GM19351 (cell line): ENCODE data around the gene CRKL.
"Not testable (repeated sequence)": the region's sequence is repeated elsewhere in the genome, so short reads cannot be mapped to it uniquely, and the experiment has no call there.

ENCODE experiments used
- ATAC-seq: cut with Tn5 transposase; IDR thresholded peaks from one replicate; pipeline ENCODE4 v1.9.1; 2021; ENCODE audit warnings: mild to moderate bottlenecking, moderate library complexity; ENCODE audit not compliant: unreplicated experiment

The CRKL gene

GRCh38 chr22:20965888-20966855 lies 49.0 kb downstream of the CRKL start:
- no peak for ATAC-seq

DNA sequence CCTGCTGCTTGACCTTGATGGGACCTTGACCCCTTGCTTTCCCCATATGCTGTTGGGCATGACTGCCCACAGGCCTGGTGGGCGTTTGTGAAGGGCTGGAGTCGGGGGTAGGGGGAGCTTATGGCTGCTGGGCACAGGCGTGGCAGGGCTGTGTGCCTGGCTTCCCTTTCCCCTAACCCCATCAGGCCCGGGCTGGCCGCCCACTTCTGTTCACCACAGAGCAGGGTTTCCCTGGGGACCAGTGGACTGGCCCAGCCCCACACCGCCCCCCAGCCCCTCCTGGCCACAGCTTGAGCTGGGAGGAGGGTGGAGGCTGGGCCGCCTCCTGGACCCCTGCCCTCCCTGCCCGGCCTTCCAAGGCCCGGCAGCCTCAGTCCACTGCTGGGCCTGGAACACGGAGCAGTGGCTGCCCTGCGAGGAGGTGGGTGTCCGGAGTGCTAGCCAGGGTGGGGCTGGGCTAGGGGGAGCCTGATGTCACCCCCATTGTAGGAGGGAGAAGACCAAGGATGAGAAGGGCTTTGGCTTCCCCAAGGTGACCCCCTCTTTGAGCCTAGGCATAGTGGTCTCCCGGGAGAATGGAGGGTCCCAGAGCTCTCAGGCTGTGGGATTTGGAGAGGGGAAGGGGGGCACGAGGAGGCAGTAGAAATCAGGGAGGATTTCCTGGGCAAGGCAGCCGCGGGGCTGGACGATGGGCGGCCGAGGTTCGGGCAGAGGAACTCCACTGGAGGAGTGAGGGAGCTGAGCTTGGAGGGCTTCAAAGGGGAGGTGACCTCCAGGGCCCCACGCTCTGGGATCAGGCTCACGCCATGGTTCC lies 49.9 kb downstream of the CRKL start, which contains the start of gene AIFM3:
TSS of gene AIFM3 (plus strand) at position 373 of the 814 bp plus-strand sequence. CDS start 690 bp downstream, outside the sequence.
- no peak for ATAC-seq

DNA sequence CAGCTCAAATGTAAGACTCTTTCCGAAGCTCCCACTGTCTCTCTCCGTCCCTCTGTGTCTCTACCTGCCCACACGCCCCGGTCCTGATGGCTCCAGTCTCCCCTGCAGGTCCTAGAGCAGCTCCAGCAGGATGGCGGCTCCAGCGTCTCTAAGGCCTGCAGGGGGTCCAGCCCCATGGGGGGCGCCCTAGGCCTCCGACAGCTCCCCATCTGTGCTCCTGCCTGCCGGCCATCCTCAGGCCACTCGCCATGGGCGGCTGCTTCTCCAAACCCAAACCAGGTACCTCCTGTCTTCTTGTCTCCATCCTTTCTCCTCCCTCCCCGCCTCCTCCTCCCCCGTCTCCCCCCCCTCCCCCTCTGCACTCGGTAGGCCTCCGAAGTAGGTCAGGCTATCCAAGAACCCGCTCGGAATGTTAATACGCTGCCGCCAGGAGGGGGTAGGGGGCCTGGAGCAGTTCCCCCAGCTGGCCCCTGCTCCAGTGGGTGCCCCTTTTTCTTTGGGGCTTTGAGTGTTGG lies 50.5 kb downstream of the CRKL start:
- no peak for ATAC-seq

GRCh38 chr22:20968281-20968977 lies 51.2 kb downstream of the CRKL start:
- ATAC-seq, result no peak

- no peak for ATAC-seq
These were observed 53.9 kb downstream of the CRKL start for GRCh38 chr22:20970939-20971657.

DNA sequence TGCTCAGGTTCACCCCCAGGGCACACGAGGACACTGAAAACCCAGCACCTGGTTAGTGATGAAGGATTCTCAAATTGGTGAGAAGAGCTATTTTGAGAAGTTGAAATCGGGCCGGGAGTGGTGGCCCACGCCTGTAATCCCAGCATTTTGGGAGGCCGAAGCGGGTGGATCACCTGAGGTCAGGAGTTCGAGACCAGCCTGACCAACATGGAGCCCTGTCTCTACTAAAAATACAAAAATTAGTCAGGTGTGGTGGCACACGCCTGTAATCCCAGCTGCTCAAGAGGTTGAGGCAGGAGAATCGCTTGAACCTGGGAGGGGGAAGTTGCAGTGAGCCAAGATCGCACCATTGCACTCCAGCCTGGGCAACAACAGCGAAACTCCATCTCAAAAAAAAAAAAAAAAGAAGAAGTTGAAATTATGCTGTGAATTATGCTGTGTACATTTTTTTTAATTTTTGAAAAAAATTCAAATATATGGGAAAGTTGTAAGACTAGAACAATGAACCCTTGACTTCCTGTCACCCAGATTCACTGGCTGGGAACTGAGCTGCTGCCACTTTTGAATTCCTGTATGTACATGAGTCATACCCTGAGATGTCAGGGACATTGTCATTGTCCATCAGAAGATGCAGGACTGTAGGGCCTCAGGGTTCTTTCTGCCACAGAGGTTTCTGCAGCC lies 54.9 kb downstream of the CRKL start:
- not testable (repeated sequence) for ATAC-seq

DNA sequence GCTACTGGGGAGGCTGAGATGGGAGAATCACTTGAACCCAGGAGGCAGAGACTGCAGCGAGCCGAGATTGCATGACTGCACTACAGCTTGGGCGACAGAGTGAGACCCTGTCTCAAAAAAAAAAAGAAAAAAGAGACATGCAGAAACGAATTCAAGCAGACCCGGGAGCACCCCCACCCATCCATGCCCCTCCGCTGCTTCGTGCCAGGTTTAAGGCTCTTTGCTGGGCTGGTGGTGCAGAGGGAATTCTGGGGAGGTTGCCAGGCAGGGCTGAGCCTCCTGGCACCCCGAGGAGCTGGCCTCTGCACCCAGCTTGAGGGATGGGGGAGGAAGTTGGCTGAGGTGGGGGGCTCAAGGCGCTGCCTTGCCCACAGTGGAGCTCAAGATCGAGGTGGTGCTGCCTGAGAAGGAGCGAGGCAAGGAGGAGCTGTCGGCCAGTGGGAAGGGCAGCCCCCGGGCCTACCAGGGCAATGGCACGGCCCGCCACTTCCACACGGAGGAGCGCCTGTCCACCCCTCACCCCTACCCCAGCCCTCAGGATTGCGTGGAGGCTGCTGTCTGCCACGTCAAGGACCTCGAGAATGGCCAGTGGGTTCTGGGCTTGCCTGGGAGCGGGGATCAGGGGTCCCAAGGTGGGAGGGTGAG lies 55.8 kb downstream of the CRKL start:
- ATAC-seq, result no peak

DNA sequence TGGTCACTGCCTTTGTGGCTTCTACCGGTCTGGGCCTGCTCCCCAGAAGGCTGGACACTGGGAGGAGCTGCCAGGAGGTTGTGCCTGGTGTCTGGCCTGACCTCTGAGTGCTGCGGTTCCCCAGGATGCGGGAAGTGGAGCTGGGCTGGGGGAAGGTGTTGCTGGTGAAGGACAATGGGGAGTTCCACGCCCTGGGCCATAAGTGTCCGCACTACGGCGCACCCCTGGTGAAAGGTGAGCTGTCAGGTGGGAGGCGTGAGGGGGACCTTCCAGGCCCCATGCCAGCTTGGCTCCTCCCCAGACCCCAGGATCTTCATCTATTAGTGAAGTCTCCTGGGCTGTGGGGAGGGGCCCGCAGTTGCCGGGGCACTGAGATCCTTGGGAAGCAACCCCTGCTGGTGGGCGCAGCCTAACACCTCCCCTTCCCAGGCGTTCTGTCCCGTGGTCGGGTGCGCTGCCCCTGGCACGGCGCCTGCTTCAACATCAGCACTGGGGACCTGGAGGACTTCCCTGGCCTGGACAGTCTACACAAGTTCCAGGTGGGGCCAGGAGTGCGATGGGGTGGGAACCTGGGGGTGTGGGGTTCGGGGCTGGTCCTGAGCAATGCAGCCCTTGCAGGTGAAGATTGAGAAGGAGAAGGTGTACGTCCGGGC lies 56.6 kb downstream of the CRKL start:
- ATAC-seq, result no peak

GRCh38 chr22:20974336-20974955 lies 57.2 kb downstream of the CRKL start:
- no peak for ATAC-seq

DNA sequence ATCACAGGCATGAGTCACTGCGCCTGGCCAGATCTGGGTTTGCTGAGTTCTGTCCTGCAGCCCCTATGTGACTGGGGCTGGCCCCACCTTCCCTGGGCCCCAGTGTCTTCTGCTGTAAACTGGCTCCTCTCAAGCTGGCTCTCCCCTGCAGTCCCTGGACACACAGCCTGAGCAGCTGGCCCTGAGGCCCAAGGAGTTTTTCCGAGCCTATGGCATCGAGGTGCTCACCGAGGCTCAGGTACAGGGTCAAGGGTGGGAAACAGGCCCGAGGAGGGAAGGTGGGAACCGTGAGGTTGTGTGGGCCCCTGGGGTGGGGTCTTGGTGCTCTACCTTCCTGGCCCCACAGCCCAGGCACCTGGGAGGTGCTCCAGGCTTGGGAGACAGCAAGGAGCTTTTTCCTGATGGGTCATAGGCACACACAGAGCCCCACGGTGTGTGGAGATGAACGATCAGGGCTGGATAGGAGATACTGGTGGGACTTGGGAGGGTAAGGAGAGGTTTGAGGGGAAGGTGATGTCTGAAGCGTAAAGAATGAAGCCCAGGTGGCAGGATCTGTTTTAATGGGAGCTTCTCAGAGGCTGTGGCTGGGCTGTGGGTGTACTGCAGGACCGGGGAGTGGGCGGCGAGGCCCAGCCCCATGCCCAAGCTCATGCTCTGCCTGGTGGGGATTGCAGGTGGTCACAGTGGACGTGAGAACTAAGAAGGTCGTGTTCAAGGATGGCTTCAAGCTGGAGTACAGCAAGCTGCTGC lies 58.5 kb downstream of the CRKL start:
- ATAC-seq, result no peak

- no peak for ATAC-seq
These were observed 59.2 kb downstream of the CRKL start for GRCh38 chr22:20976291-20976877.

DNA sequence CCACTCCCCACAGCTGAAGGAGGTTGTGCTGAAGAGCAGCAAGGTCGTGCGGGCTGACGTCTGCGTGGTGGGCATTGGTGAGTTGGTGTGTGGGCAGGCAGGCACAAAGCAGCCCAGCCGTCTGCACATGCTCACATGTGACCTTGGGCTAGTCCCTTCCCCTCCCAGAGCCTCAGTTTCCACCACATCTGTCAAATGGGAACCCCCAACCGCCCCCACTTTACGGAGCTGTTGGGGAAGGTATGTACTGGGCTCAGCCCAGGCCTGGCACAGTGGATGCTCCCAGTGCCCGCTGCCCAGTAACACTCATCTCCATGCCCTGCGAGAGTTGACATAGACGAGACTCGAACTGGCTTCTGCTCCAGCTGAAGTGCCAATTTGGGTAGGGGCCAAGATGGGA lies 59.8 kb downstream of the CRKL start:
- ATAC-seq, result no peak

GRCh38 chr22:20977516-20978170 lies 60.4 kb downstream of the CRKL start:
- ATAC-seq, result no peak

- no peak for ATAC-seq
These were observed 61.2 kb downstream of the CRKL start for GRCh38 chr22:20978419-20978818.

DNA sequence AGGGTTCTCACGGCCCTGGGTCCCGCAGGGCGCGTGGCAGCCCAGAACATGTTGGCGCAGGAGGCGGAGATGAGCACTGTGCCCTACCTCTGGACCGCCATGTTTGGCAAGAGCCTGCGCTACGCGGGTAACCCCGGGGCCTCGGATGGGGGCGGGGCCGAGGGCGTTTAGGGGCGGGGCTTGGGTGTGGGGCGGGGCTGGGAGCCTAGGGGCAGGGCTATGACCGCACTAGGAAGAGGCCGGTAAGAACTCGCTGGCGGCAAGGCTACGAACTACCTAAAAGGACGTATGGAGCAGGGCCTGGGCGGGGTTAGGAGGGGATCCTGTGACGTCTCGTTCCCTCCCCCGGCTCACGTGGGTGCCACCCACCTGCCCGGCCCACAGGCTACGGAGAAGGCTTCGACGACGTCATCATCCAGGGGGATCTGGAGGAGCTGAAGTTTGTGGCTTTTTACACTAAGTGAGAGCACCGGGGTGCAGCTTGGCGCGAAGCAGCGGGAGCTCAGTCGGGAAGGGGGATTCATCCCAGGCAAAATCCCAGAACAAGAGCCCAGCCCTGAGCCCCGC lies 62.1 kb downstream of the CRKL start:
- no peak for ATAC-seq

DNA sequence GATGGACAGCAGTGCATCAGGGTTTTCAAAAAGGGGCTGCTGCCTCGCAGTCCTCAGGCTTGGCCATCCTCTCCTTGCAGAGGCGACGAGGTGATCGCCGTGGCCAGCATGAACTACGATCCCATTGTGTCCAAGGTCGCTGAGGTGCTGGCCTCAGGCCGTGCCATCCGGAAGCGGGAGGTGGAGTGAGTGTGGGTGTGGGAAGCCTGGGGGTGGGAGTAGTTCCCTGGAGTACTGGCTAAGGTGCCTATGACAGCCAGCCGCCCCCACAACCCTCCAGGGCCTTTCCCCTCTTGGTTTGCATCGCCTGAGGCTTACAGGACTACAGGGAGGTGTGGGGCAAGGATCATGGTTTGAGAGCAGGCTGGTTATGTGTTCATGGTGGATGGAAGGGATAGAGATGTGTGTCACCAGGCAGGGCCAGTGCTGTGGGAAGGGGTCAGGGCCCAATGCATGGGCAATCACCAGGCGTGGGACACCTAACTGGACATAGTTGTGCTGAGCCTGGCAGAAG lies 62.8 kb downstream of the CRKL start:
- ATAC-seq, result no peak
